Fibroblast of lung (primary cell): Measurements from ENCODE around the gene WIPF3. TPM values are rescaled to one million over a fixed set of nuclear protein-coding genes. Genes with fewer than 3 reads are reported as not detected.

ENCODE experiments used
- DNase-seq, 2 donors: peaks; one replicate each; pipeline versions ENCODE4 v3.0.0 to v3.0.0-alpha.2; 2010; ENCODE audit warnings: low read depth in 2 of 2
- H2AFZ ChIP-seq: 2 replicates; pipeline ENCODE4 v1.5.1; 2012; ENCODE audit warnings: low read length, control low read depth, inconsistent platforms
- H3K27ac ChIP-seq: 2 replicates; pipeline ENCODE4 v1.5.1; 2011; ENCODE audit warnings: low read length, control low read depth; ENCODE audit not compliant: insufficient read depth
- H3K27me3 ChIP-seq: 2 replicates; pipeline ENCODE4 v1.5.1; 2011; ENCODE audit warnings: mild to moderate bottlenecking, low read length; ENCODE audit not compliant: control insufficient read depth, insufficient read depth
- H3K36me3 ChIP-seq: 2 replicates; pipeline ENCODE4 v1.5.1; 2011; ENCODE audit warnings: low read length; ENCODE audit not compliant: control insufficient read depth, insufficient read depth
- H3K4me1 ChIP-seq: 2 replicates; pipeline ENCODE4 v1.5.1; 2011; ENCODE audit warnings: low read length; ENCODE audit not compliant: control insufficient read depth, insufficient read depth; ENCODE audit errors: extremely low read depth
- H3K4me2 ChIP-seq: 2 replicates; pipeline ENCODE4 v1.5.1; 2011; ENCODE audit warnings: low read length, control low read depth; ENCODE audit not compliant: insufficient read depth; ENCODE audit errors: extremely low read depth
- H3K4me3 ChIP-seq, 4 experiments: fragments of 200-600 bp in 1 of 4; sonication (generic) in 1 of 4; replicated peaks in 1 of 4; 2 replicates each; pipeline ENCODE4 v1.5.1; 2011 to 2016; ENCODE audit warnings: low read length in 4 of 4, low read depth in 3 of 4, mild to moderate bottlenecking in 3 of 4, control low read depth in 2 of 4, inconsistent platforms in 1 of 4, mixed read lengths in 1 of 4; ENCODE audit not compliant: insufficient read depth in 1 of 4; ENCODE audit errors: control extremely low read depth in 1 of 4
- H3K79me2 ChIP-seq: 2 replicates; pipeline ENCODE4 v1.5.1; 2012; ENCODE audit warnings: mild to moderate bottlenecking, low read length, inconsistent platforms; ENCODE audit not compliant: control insufficient read depth, insufficient read depth
- H3K9ac ChIP-seq: 2 replicates; pipeline ENCODE4 v1.5.1; 2011; ENCODE audit warnings: mild to moderate bottlenecking, low read length, control low read depth; ENCODE audit not compliant: insufficient read depth
- H3K9me3 ChIP-seq: 2 replicates; pipeline ENCODE4 v1.5.1; 2012; ENCODE audit warnings: low read depth, low read length; ENCODE audit not compliant: control insufficient read depth, insufficient read depth
- H4K20me1 ChIP-seq: 2 replicates; pipeline ENCODE4 v1.5.1; 2011; ENCODE audit warnings: low read length; ENCODE audit not compliant: control insufficient read depth, insufficient read depth; ENCODE audit errors: extremely low read depth
- CTCF ChIP-seq, 2 donors: IDR thresholded peaks in 1 of 2; conservative IDR thresholded peaks in 1 of 2; 1 replicate in 1 of 2; 2 replicates in 1 of 2; pipeline ENCODE4 v1.5.1; 2011 to 2012; ENCODE audit warnings: low read length in 2 of 2, control low read depth in 1 of 2, inconsistent platforms in 1 of 2, low read depth in 1 of 2, mild to moderate bottlenecking in 1 of 2
- EZH2 ChIP-seq: IDR thresholded peaks from 2 replicates; pipeline ENCODE4 v1.5.1; 2012; ENCODE audit warnings: low read length, control low read depth, mild to moderate bottlenecking; ENCODE audit errors: missing control alignments
- polyA plus RNA-seq, 2 donors: library from polyadenylated mRNA; depleted of rRNA in 1 of 2; stranded (reverse) in 1 of 2; unstranded in 1 of 2; fragments of >200 nt; gene quantifications; 2 replicates each; pipeline ENCODE4 v1.2.1, GENCODE V29; 2011 to 2012; ENCODE audit warnings: missing spikeins in 1 of 2
- total RNA-seq: library from RNA; depleted of rRNA; stranded (reverse); fragments of >200 nt; gene quantifications from 2 replicates; pipeline ENCODE4 v1.2.1, GENCODE V29; 2014

Gene WIPF3
- total and polyA plus RNA-seq, 2 donors (not counting 1 experiment from before 2014, with no cell fraction given): 0.33 TPM; not detected in 1

- DNase-seq: no peak
- Histone ChIP-seq H3K36me3 (no peaks in the 10 kb centered on the region), H3K9me3 (no peaks in the 10 kb centered on the region), H3K4me3 (no peak overlapping the region), H3K9ac (no peak overlapping the region), H4K20me1 (no peaks in the 10 kb centered on the region), H3K79me2 (no peaks in the 10 kb centered on the region), H3K4me1 (no peaks in the 10 kb centered on the region), H3K27me3 (peaks cover 2% of the 10 kb centered on the region), H3K27ac (no peak overlapping the region), H3K4me2 (no peak overlapping the region), H2AFZ (no peak overlapping the region)
- TF ChIP-seq EZH2: no peak
- TF ChIP-seq CTCF (conservative IDR thresholded peaks at IDR 0.05 in 1 of 2, IDR thresholded peaks at IDR 0.05 in 1 of 2; ENCODE audit: low read depth in 1 of 2, low read length in 2 of 2): no peak
Measured at GRCh38 chr7:29847496-29847895, 41.2 kb downstream of the WIPF3 start.

- Histone ChIP-seq H3K27me3 (peaks cover 2% of the 10 kb centered on the region), H3K36me3 (no peaks in the 10 kb centered on the region), H3K4me2 (no peak overlapping the region), H3K79me2 (no peaks in the 10 kb centered on the region), H3K4me3 (no peak overlapping the region), H2AFZ (no peak overlapping the region), H4K20me1 (no peaks in the 10 kb centered on the region), H3K9me3 (no peaks in the 10 kb centered on the region), H3K9ac (no peak overlapping the region), H3K27ac (no peak overlapping the region), H3K4me1 (no peaks in the 10 kb centered on the region)
- no peak for TF ChIP-seq EZH2
- no peak for TF ChIP-seq CTCF (conservative IDR thresholded peaks at IDR 0.05 in 1 of 2, IDR thresholded peaks at IDR 0.05 in 1 of 2; ENCODE audit: low read depth in 1 of 2, low read length in 2 of 2)
- no peak for DNase-seq
Measured at GRCh38 chr7:29847916-29848315, 41.6 kb downstream of the WIPF3 start.

GRCh38 chr7:29848941-29849340, 42.6 kb downstream of the WIPF3 start:
- H3K4me1 ChIP-seq: no peaks in the 10 kb centered on the region
- no peak for TF ChIP-seq EZH2
- no peak for TF ChIP-seq CTCF (conservative IDR thresholded peaks at IDR 0.05 in 1 of 2, IDR thresholded peaks at IDR 0.05 in 1 of 2; ENCODE audit: low read depth in 1 of 2, low read length in 2 of 2)
- no peak overlapping the region for H3K4me3 ChIP-seq
- peaks cover 2% of the 10 kb centered on the region for H3K27me3 ChIP-seq
- H3K27ac ChIP-seq: no peak overlapping the region
- no peak for DNase-seq
- H3K4me2 ChIP-seq: no peak overlapping the region
- H2AFZ ChIP-seq: no peak overlapping the region
- H3K79me2 ChIP-seq: no peaks in the 10 kb centered on the region
- H3K9me3 ChIP-seq: no peaks in the 10 kb centered on the region
- no peaks in the 10 kb centered on the region for H3K36me3 ChIP-seq
- no peaks in the 10 kb centered on the region for H4K20me1 ChIP-seq
- H3K9ac ChIP-seq: no peak overlapping the region
